Spleen (tissue), 11 donors: Measurements from ENCODE around the gene CYP27C1. TPM values are rescaled to one million over a fixed set of nuclear protein-coding genes. Genes with fewer than 3 reads are reported as not detected.

Source experiments
- DNase-seq: peaks from one replicate; pipeline ENCODE4 v3.0.0-alpha.2; 2020
- H3K27ac ChIP-seq, 8 donors: fragments of 200-600 bp; sonication (generic) in 7 of 8; 1 replicate in 4 of 8; 2 replicates in 4 of 8; pipeline versions ENCODE4 v1.5.0 to v1.8.0; 2016 to 2021; ENCODE audit warnings: inconsistent platforms in 4 of 8, mild to moderate bottlenecking in 4 of 8, moderate library complexity in 1 of 8
- H3K27me3 ChIP-seq, 7 donors: fragments of 200-600 bp; sonication (generic) in 6 of 7; replicated peaks in 1 of 7; 1 replicate in 4 of 7; 2 replicates in 3 of 7; pipeline versions ENCODE4 v1.5.0 to v1.8.0; 2016 to 2021; ENCODE audit warnings: inconsistent platforms in 3 of 7, mild to moderate bottlenecking in 1 of 7
- H3K36me3 ChIP-seq, 6 donors: fragments of 200-600 bp; sonication (generic) in 5 of 6; 1 replicate in 4 of 6; 2 replicates in 2 of 6; pipeline versions ENCODE4 v1.5.0 to v1.8.0; 2016 to 2021; ENCODE audit warnings: inconsistent platforms in 2 of 6
- H3K4me1 ChIP-seq, 6 donors: fragments of 200-600 bp; sonication (generic) in 5 of 6; 1 replicate in 3 of 6; 2 replicates in 3 of 6; pipeline versions ENCODE4 v1.5.0 to v1.8.0; 2016 to 2021; ENCODE audit warnings: inconsistent platforms in 3 of 6
- H3K4me3 ChIP-seq, 8 donors: fragments of 200-600 bp; sonication (generic) in 7 of 8; 1 replicate in 4 of 8; 2 replicates in 4 of 8; pipeline versions ENCODE4 v1.5.0 to v1.8.0; 2016 to 2021; ENCODE audit warnings: inconsistent platforms in 4 of 8, mild to moderate bottlenecking in 4 of 8, moderate library complexity in 2 of 8
- H3K9me3 ChIP-seq, 8 donors: fragments of 200-600 bp; sonication (generic) in 7 of 8; 1 replicate in 4 of 8; 2 replicates in 4 of 8; pipeline versions ENCODE4 v1.5.0 to v1.8.0; 2016 to 2021; ENCODE audit warnings: inconsistent platforms in 4 of 8
- CTCF ChIP-seq, 11 experiments: fragments of 200-600 bp in 7 of 11; fragments of 450-650 bp in 4 of 11; sonication (generic) in 4 of 11; IDR thresholded peaks in 8 of 11; conservative IDR thresholded peaks in 3 of 11; 1 replicate in 7 of 11; 2 replicates in 4 of 11; pipeline versions ENCODE4 v1.4.0 to v1.8.0; 2016 to 2021; ENCODE audit warnings: antibody characterized with exemption in 11 of 11, inconsistent platforms in 4 of 11, mild to moderate bottlenecking in 1 of 11
- POLR2A ChIP-seq, 3 donors: fragments of 450-650 bp; IDR thresholded peaks; one replicate each; pipeline ENCODE4 v1.5.1; 2017; ENCODE audit warnings: antibody characterized with exemption in 3 of 3, mild to moderate bottlenecking in 1 of 3
- POLR2AphosphoS5 ChIP-seq, 3 donors: sonication (generic); formaldehyde crosslinking; IDR thresholded peaks; one replicate each; pipeline ENCODE4 v1.5.1; 2017; ENCODE audit warnings: antibody characterized with exemption in 3 of 3
- WGBS, 5 donors: extraction: QIAGEN DNeasy Blood & Tissue Kit in 3 of 5; methylation state at CpG; one replicate each; pipeline versions ENCODE4 v1.1.5 to v1.1.7; 2013 to 2018; 5-methylcytosine and 5-hydroxymethylcytosine counted together
- intact Hi-C: fragments of 100-400 bp; cut with DNase I; formaldehyde crosslinking; loops from one replicate; pipeline ENCODE4 v1.15.0; 2023; ENCODE audit warnings: low total_unique reads
- polyA plus RNA-seq, 3 donors: library from polyadenylated mRNA; stranded (reverse); fragments of 200-250 nt; gene quantifications; one replicate each; pipeline ENCODE4 v1.2.1, GENCODE V29; 2013
- total RNA-seq, 7 donors: library from RNA; depleted of rRNA in 3 of 7; stranded (reverse); fragments of >200 nt in 3 of 7; fragmentation: NEBNext Ultra II Directional in 4 of 7; extraction: Animal tissue kit (Norgen Biotek cat#: 25700) in 4 of 7; gene quantifications; one replicate each; pipeline versions ENCODE4 v1.1.0 to v1.2.1, GENCODE V29; 2016 to 2021
- donor health status: healthy with polysubstance abuse.
- donor health status: DM: no; HTN: no; CAD: no; lungs with moderate emphysema.
- donor health status: DM: no; HTN: no; CAD: no.
- donor health status: Bipolar disorder and iron deficiency.
- donor health status: healthy.
- donor health status: DM: no; HTN: no; CAD: no.
- donor health status: DM: yes; HTN: yes; CAD: no.

The CYP27C1 gene
- total and polyA plus RNA-seq, 10 donors, result 0.07 to 0.36 (median 0.21) TPM; not detected in 2

GRCh38 chr2:127187081-127187775 lies 32.9 kb downstream of the CYP27C1 start:
- intact Hi-C loops, result no loop called here
- Histone ChIP-seq H3K36me3 (no peaks in the 10 kb centered on the region), H3K9me3 (peaks cover 0 to 9% (median 0%) of the 10 kb centered on the region in 8 donors), H3K4me1 (peaks cover 0 to 6% (median 2%) of the 10 kb centered on the region in 6 donors), H3K27ac (no peak overlapping the region), H3K4me3 (no peak overlapping the region), H3K27me3 (peaks cover 0 to 36% (median 0%) of the 10 kb centered on the region in 7 donors)
- peak; percentile 43 for DNase-seq
- WGBS, 5 donors, result 85 to 89% (median 88%) methylated on average over 17 of the region's 17 CpGs
- no peak for TF ChIP-seq POLR2AphosphoS5 (IDR thresholded peaks at IDR 0.05)
- TF ChIP-seq POLR2A (IDR thresholded peaks at IDR 0.05), result no peak
- no peak for TF ChIP-seq CTCF (IDR thresholded peaks at IDR 0.05 in 8 of 11, conservative IDR thresholded peaks at IDR 0.05 in 3 of 11)

GRCh38 chr2:127185705-127186104 lies 34.4 kb downstream of the CYP27C1 start:
- H3K27me3 ChIP-seq, result peaks cover 0 to 30% (median 0%) of the 10 kb centered on the region in 7 donors
- H3K4me3 ChIP-seq, result no peak overlapping the region
- TF ChIP-seq POLR2A (IDR thresholded peaks at IDR 0.05), result no peak
- TF ChIP-seq CTCF (IDR thresholded peaks at IDR 0.05 in 8 of 11, conservative IDR thresholded peaks at IDR 0.05 in 3 of 11), result no peak
- TF ChIP-seq POLR2AphosphoS5 (IDR thresholded peaks at IDR 0.05), result no peak
- no peaks in the 10 kb centered on the region for H3K36me3 ChIP-seq
- no peak overlapping the region for H3K27ac ChIP-seq
- H3K4me1 ChIP-seq, result peaks cover 0 to 6% (median 2%) of the 10 kb centered on the region in 6 donors
- intact Hi-C loops, result no loop called here
- DNase-seq, result peak; percentile 13
- H3K9me3 ChIP-seq, result peaks cover 0 to 16% (median 2%) of the 10 kb centered on the region in 8 donors
- 15 to 35% (median 18%) methylated on average over 4 of the region's 4 CpGs for WGBS, 5 donors

GRCh38 chr2:127185093-127185492 lies 35.0 kb downstream of the CYP27C1 start:
- 44 to 52% (median 49%) methylated on average over 9 of the region's 9 CpGs for WGBS, 5 donors
- intact Hi-C loops, result no loop called here
- DNase-seq, result peak; percentile 69
- Histone ChIP-seq H3K4me3 (no peak overlapping the region), H3K27me3 (peaks cover 0 to 30% (median 0%) of the 10 kb centered on the region in 7 donors), H3K4me1 (peaks cover 0 to 6% (median 2%) of the 10 kb centered on the region in 6 donors), H3K9me3 (peaks cover 0 to 22% (median 7%) of the 10 kb centered on the region in 8 donors), H3K27ac (no peak overlapping the region), H3K36me3 (no peaks in the 10 kb centered on the region)
- TF ChIP-seq POLR2AphosphoS5 (IDR thresholded peaks at IDR 0.05) (no peak), CTCF (IDR thresholded peaks at IDR 0.05 in 8 of 11, conservative IDR thresholded peaks at IDR 0.05 in 3 of 11) (no peak), POLR2A (IDR thresholded peaks at IDR 0.05) (no peak)

- intact Hi-C loops, result no loop called here
- Histone ChIP-seq H3K27me3 (peaks cover 0 to 30% (median 0%) of the 10 kb centered on the region in 7 donors), H3K4me3 (no peak overlapping the region), H3K27ac (no peak overlapping the region), H3K4me1 (peaks cover 0 to 6% (median 2%) of the 10 kb centered on the region in 6 donors), H3K9me3 (peaks cover 0 to 16% (median 7%) of the 10 kb centered on the region in 8 donors), H3K36me3 (no peaks in the 10 kb centered on the region)
- WGBS, 5 donors, result 46 to 71% (median 57%) methylated on average over 3 of the region's 3 CpGs
- no peak for TF ChIP-seq CTCF (IDR thresholded peaks at IDR 0.05 in 8 of 11, conservative IDR thresholded peaks at IDR 0.05 in 3 of 11)
- no peak for TF ChIP-seq POLR2A (IDR thresholded peaks at IDR 0.05)
- no peak for DNase-seq
Measured at GRCh38 chr2:127183771-127184170, 36.3 kb downstream of the CYP27C1 start.
